ENCODE results near the gene SUGCT.
A peak's percentile ranks its signal among the peaks of the same experiment; 100 is the strongest.
"Not testable (repeated sequence)": the region's sequence is repeated elsewhere in the genome, so short reads cannot be mapped to it uniquely, and the experiment has no call there.

The SUGCT gene

GRCh38 chr7:40134428-40135316 lies at the start of gene SUGCT, which contains the start of gene MPLKIP:
TSS of gene SUGCT (plus strand) at chr7:40135005.
TSS of gene MPLKIP (minus strand) at chr7:40134622. CDS start at chr7:40134567, 55 bp downstream.
- DNase-seq (ENCODE audit: low read depth in 3 of 3) = peak; percentile 73 to 83 (median 79)

- no peak for DNase-seq (ENCODE audit: low read depth in 3 of 3)
Observed at GRCh38 chr7:40092182-40092581, 42.6 kb upstream of the SUGCT start.

- no peak for DNase-seq (ENCODE audit: low read depth in 3 of 3)
Observed at GRCh38 chr7:40093631-40094350, 41.0 kb upstream of the SUGCT start.

- DNase-seq (ENCODE audit: low read depth in 3 of 3) = no peak
Observed at GRCh38 chr7:40095230-40095629, 39.6 kb upstream of the SUGCT start.

GRCh38 chr7:40095695-40096327 lies 39.0 kb upstream of the SUGCT start:
- no peak for DNase-seq (ENCODE audit: low read depth in 3 of 3)

- no peak for DNase-seq (ENCODE audit: low read depth in 3 of 3)
Observed at GRCh38 chr7:40097728-40098127, 37.1 kb upstream of the SUGCT start.

- no peak for DNase-seq (ENCODE audit: low read depth in 3 of 3)
Observed at GRCh38 chr7:40098810-40099209, 36.0 kb upstream of the SUGCT start.

- no peak for DNase-seq (ENCODE audit: low read depth in 3 of 3)
Observed at GRCh38 chr7:40099837-40100236, 35.0 kb upstream of the SUGCT start.

GRCh38 chr7:40101201-40101600 lies 33.6 kb upstream of the SUGCT start:
- no peak for DNase-seq (ENCODE audit: low read depth in 3 of 3)

GRCh38 chr7:40102897-40103296 lies 31.9 kb upstream of the SUGCT start:
- no peak for DNase-seq (ENCODE audit: low read depth in 3 of 3)

- no peak for DNase-seq (ENCODE audit: low read depth in 3 of 3)
Observed at GRCh38 chr7:40105879-40106473, 28.8 kb upstream of the SUGCT start.

- no peak for DNase-seq (ENCODE audit: low read depth in 3 of 3)
Observed at GRCh38 chr7:40115936-40116335, 18.9 kb upstream of the SUGCT start.

GRCh38 chr7:40117199-40117598 lies 17.6 kb upstream of the SUGCT start:
- DNase-seq (ENCODE audit: low read depth in 3 of 3) = not testable (repeated sequence)

- DNase-seq (ENCODE audit: low read depth in 3 of 3) = not testable (repeated sequence)
Observed at GRCh38 chr7:40118201-40118600, 16.6 kb upstream of the SUGCT start.

- DNase-seq (ENCODE audit: low read depth in 3 of 3) = no peak
Observed at GRCh38 chr7:40120020-40120419, 14.8 kb upstream of the SUGCT start.

- DNase-seq (ENCODE audit: low read depth in 3 of 3) = not testable (repeated sequence)
Observed at GRCh38 chr7:40122100-40122939, 12.5 kb upstream of the SUGCT start.

- no peak for DNase-seq (ENCODE audit: low read depth in 3 of 3)
Observed at GRCh38 chr7:40122940-40123254, 11.9 kb upstream of the SUGCT start.

- no peak for DNase-seq (ENCODE audit: low read depth in 3 of 3)
Observed at GRCh38 chr7:40133561-40134427, 1.0 kb upstream of the SUGCT start.

GRCh38 chr7:40135317-40135610 lies 459 bp downstream of the SUGCT start:
- no peak for DNase-seq (ENCODE audit: low read depth in 3 of 3)

GRCh38 chr7:40137563-40137962 lies 2.8 kb downstream of the SUGCT start:
- DNase-seq (ENCODE audit: low read depth in 3 of 3) = no peak
